Stomach smooth muscle (tissue), 2 donors: ENCODE results near the gene METTL6.
"Not testable (repeated sequence)": the region's sequence is repeated elsewhere in the genome, so short reads cannot be mapped to it uniquely, and the experiment has no call there.

Experiments used
- H3K27ac ChIP-seq: one replicate; pipeline ENCODE4 v1.7.0; 2013; ENCODE audit warnings: mild to moderate bottlenecking, low read length, inconsistent platforms
- H3K27me3 ChIP-seq, 2 donors: one replicate each; pipeline ENCODE4 v1.7.0; 2013; ENCODE audit warnings: low read length in 2 of 2; ENCODE audit not compliant: insufficient read depth in 2 of 2, control insufficient read depth in 1 of 2
- H3K36me3 ChIP-seq, 2 donors: one replicate each; pipeline ENCODE4 v1.7.0; 2013; ENCODE audit warnings: low read length in 2 of 2; ENCODE audit not compliant: control insufficient read depth in 2 of 2, insufficient read depth in 2 of 2
- H3K4me1 ChIP-seq: one replicate; pipeline ENCODE4 v1.7.0; 2013; ENCODE audit warnings: low read length; ENCODE audit not compliant: control insufficient read depth, insufficient read depth
- H3K4me3 ChIP-seq, 2 donors: one replicate each; pipeline ENCODE4 v1.7.0; 2013; ENCODE audit warnings: low read length in 2 of 2
- H3K9ac ChIP-seq, 2 donors: one replicate each; pipeline ENCODE4 v1.7.0; 2013; ENCODE audit warnings: low read length in 2 of 2, mild to moderate bottlenecking in 1 of 2
- H3K9me3 ChIP-seq, 2 donors: one replicate each; pipeline ENCODE4 v1.7.0; 2013; ENCODE audit warnings: low read length in 2 of 2; ENCODE audit not compliant: control insufficient read depth in 2 of 2
- donor health status: healthy.
- donor health status: Pancreatic carcinoma.

The METTL6 gene

DNA sequence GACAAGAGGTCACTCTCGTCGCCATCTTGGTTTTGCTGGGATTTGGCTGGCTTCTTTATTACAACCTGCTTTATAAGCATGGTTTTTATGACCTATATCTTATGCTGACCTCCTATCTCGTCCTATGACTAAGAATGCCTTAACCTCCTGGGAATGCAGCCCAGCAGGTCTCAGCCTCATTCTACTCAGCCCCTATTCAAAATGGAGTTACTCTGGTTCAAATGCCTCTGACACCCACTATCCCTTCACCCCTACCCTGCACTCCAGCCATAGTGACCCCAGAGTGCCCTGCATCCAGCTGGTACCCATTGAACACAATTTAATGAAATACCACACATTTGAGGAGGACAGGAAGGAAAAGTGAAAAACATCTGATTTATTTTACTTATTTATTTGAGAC, 23.4 kb downstream of the METTL6 start:
- Histone ChIP-seq H3K27ac (no peak overlapping the region), H3K9me3 (no peaks in the 10 kb centered on the region), H3K4me1 (no peaks in the 10 kb centered on the region), H3K4me3 (no peak overlapping the region), H3K9ac (no peak overlapping the region), H3K36me3 (no peaks in the 10 kb centered on the region), H3K27me3 (no peaks in the 10 kb centered on the region)

DNA sequence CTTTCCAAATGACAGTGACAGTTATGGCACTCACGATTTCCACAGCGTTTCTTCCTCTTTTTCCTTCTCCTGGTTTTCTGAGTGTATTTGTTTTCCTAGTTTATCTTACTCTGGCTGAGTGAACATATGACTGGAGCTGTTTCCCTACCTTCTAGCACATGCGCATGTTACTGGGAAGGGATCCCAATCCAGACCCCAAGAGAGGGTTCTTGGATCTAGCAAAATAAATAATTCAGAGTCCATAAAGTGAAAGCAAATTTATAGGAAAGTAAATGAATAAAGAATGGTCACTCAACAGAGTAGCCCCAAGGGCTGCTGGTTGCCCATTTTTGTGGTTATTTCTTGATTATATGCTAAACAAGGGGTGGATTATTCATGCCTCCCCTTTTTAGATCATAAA, 23.8 kb downstream of the METTL6 start:
- Histone ChIP-seq H3K27ac (no peak overlapping the region), H3K9ac (no peak overlapping the region), H3K27me3 (no peaks in the 10 kb centered on the region), H3K4me3 (no peak overlapping the region), H3K9me3 (no peaks in the 10 kb centered on the region), H3K4me1 (no peaks in the 10 kb centered on the region), H3K36me3 (no peaks in the 10 kb centered on the region)

DNA sequence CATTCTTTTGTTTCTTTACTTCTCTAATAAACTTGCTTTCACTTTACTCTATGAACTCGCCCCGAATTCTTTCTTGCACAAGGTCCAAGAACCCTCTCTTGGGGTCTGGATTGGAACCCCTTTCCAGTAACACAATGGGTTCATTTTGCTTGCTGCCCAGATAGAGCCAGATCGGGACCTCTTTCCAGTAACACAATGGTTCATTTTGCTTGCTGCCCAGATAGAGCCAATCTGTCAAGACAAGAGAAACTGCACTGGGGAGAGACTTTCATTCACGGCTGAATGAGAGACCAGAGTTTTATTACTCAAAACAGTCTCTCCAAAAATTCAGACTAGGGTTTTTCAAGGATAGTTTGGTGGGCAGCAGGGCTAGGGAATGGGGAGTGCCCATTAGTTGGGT, 25.4 kb downstream of the METTL6 start:
- Histone ChIP-seq H3K27ac (no peak overlapping the region), H3K36me3 (no peaks in the 10 kb centered on the region), H3K4me3 (no peak overlapping the region), H3K4me1 (no peaks in the 10 kb centered on the region), H3K9ac (no peak overlapping the region), H3K27me3 (no peaks in the 10 kb centered on the region), H3K9me3 (no peaks in the 10 kb centered on the region)

DNA sequence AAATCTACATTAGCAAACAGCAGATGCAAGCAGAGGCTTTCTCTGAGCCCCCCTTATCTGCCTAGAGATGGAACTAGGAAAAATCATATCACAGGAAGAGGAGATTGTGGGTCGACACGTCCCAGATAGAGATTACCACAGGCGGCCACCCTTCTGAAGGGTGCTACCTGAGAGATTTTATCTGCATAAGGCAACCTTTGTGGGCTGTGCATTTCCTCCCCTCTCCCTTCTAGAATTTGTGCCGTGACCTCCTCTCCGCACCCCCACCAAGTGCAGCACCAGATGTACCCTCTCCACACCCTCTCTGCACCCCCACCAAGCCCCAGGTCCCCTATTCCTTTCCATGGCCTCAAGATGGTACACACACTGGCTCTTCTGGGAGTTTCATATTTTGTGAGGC, 27.4 kb downstream of the METTL6 start:
- Histone ChIP-seq H3K27me3 (no peaks in the 10 kb centered on the region), H3K9me3 (no peaks in the 10 kb centered on the region), H3K9ac (no peak overlapping the region), H3K36me3 (no peaks in the 10 kb centered on the region), H3K27ac (no peak overlapping the region), H3K4me3 (no peak overlapping the region), H3K4me1 (no peaks in the 10 kb centered on the region)

DNA sequence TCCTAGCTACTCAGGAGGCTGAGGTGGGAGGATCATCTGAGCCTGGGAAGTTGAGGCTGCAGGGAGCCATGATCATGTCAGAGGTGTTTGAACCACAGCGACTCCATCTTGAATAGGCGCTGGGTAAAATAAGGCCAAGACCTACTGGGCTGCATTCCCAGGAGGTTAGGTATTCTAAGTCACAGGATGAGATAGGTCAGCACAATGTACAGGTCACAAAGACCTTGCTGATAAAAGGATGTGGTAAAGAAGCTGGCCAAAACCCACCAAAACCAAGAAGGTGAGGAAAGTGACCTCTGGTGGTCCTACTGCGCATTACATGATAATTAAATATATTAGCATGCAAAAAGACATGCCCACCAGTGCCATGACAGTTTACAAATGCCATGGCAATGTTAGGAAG, 28.6 kb downstream of the METTL6 start:
- H3K4me1 ChIP-seq, H3K9ac ChIP-seq, H3K36me3 ChIP-seq, H3K9me3 ChIP-seq, H3K27me3 ChIP-seq, H3K4me3 ChIP-seq, H3K27ac ChIP-seq: not testable (repeated sequence)

DNA sequence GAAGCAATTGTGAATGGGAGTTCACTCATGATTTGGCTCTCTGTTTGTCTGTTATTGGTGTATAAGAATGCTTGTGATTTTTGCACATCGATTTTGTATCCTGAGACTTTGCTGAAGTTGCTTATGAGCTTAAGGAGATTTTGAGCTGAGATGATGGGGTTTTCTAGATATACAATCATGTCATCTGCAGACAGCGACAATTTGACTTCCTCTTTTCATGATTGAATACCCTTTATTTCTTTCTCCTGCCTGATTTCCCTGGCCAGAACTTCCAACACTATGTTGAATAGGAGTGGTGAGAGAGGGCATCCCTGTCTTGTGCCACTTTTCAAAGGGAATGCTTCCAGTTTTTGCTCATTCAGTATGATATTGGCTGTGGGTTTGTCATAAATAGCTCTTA, 34.1 kb downstream of the METTL6 start:
- not testable (repeated sequence) for H3K27me3 ChIP-seq, H3K36me3 ChIP-seq, H3K4me3 ChIP-seq, H3K9ac ChIP-seq, H3K27ac ChIP-seq, H3K9me3 ChIP-seq, H3K4me1 ChIP-seq

DNA sequence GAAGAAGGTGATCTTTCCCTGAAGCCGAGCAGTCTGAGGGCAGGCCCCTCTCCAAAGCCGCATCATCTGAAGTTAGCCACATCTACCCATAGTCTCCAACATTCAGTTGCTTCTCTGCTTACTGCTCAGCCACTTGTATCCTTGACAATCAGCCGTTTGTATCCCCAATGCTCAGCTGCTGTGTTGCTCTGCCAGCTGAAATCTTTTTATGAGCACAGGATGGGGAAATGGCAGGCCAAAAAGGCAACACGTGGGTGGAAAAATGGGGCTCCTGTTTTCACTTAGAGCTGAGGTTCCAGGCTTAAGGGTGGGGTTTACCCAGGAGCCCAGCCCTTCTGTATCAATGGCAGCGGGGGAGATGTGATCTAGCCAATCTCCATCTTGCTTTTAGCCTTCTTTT, 36.3 kb downstream of the METTL6 start:
- Histone ChIP-seq H3K36me3 (no peaks in the 10 kb centered on the region), H3K4me1 (no peaks in the 10 kb centered on the region), H3K9ac (no peak overlapping the region)

DNA sequence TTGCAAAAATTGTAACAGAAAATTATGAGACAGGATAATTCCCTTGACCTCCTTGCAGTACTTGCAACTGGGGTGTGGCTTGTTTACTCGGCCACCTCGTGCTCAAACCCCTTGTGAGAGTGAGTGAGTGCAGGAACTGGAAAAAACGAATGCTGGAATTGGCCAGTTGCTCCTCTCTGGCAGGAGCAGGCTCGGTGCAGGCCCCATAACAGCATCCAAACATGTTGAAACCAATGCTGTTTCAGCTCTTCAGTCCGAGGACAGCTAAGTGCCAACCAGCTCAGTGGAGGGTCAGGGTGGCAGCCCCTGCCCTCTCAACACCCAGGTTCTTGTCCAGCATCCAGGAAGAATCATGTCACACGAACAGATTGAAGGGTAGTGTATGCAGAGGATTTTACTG, 36.9 kb downstream of the METTL6 start:
- Histone ChIP-seq H3K9ac (no peak overlapping the region), H3K4me3 (no peak overlapping the region), H3K9me3 (peaks cover 3 to 5% of the 10 kb centered on the region in 2 donors), H3K27ac (no peak overlapping the region), H3K27me3 (no peaks in the 10 kb centered on the region), H3K4me1 (no peaks in the 10 kb centered on the region), H3K36me3 (no peaks in the 10 kb centered on the region)

More for the DNA sequence above, 36.3 kb downstream of the METTL6 start:
- H3K4me3 ChIP-seq, result no peak overlapping the region
- no peak overlapping the region for H3K27ac ChIP-seq
- no peaks in the 10 kb centered on the region for H3K27me3 ChIP-seq
- H3K9me3 ChIP-seq, result peaks cover 3% of the 10 kb centered on the region in 2 donors

DNA sequence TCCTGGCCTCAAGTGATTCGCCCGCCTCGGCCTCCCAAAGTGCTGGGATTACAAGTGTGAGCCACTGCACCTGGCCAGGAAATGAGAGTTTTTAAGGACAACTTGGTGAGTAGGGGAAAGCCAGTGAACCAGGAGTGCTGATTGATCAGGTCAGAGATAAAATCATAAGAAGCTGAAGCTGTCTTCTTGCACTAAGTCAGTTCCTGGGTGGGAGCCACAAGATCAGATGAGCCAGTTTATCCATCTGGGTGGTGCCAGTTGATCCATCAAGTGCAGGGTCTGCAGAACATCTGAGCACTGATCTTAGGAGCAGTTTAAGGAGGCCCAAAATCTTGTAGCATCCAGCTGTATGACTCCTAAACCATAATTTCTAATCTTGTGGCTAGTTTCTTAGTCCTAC, 39.0 kb downstream of the METTL6 start:
- H3K9ac ChIP-seq, H3K27ac ChIP-seq, H3K9me3 ChIP-seq, H3K4me1 ChIP-seq, H3K36me3 ChIP-seq, H3K27me3 ChIP-seq, H3K4me3 ChIP-seq: not testable (repeated sequence)

DNA sequence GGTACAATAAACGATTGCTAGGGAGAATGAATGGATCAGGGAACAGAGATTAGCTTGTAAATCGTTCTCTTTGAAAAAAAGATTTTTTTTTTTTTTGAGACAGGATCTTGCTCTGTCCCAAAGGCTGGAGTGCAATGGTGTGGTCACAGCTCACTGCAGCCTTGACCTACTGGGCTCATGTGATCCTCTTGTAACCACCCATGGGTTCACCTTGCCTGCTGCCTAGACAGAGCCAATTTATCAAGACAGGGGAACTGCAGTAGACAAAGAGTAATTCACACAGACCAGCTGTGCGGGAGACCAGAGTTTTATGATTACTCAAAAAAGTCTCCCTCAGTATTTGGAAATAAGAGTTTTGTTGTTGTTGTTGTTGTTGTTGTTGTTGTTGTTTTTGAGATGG, 39.6 kb downstream of the METTL6 start:
- no peak overlapping the region for H3K4me3 ChIP-seq
- H3K27me3 ChIP-seq, result no peaks in the 10 kb centered on the region
- no peaks in the 10 kb centered on the region for H3K4me1 ChIP-seq
- no peak overlapping the region for H3K27ac ChIP-seq
- peaks cover 3 to 5% of the 10 kb centered on the region in 2 donors for H3K9me3 ChIP-seq
- no peak overlapping the region for H3K9ac ChIP-seq
- H3K36me3 ChIP-seq, result no peaks in the 10 kb centered on the region

DNA sequence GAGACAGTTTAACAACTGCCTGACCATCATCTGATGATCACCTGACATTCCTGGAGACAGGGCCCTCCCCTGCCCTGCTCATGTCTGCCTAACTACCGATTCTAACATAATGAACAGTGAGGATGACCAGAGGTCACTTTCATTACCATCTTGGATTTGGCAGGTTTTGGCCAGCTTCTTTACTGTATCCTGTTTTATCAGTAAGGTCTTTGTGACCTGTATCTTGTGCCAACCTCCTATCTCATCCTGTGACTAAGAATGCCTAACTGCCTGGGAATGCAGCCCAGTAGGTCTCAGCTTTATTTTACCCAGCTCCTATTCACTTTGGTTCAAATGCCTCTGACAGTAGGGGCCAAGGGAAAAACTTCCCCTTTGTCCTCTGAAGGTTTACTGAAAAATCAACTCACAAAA, 40.2 kb downstream of the METTL6 start:
- Histone ChIP-seq H3K9me3 (peaks cover 3 to 5% of the 10 kb centered on the region in 2 donors), H3K4me3 (no peak overlapping the region), H3K9ac (no peak overlapping the region), H3K27ac (no peak overlapping the region), H3K36me3 (no peaks in the 10 kb centered on the region), H3K27me3 (no peaks in the 10 kb centered on the region), H3K4me1 (no peaks in the 10 kb centered on the region)

DNA sequence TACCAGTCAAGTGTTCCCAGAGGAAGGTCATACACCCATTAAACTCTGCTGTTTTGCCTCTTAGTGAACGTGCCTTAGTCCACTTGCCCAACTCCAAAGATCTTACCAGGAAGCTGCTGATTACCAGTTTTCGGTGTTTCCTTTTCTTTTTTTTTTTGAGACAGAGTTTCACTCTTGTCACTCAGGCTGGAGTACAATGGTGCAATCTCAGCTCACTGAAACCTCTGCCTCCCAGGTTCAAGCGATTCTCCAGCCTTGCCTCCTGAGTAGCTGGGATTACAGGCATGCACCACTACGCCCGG, 40.7 kb downstream of the METTL6 start:
- not testable (repeated sequence) for H3K4me3 ChIP-seq, H3K9me3 ChIP-seq, H3K36me3 ChIP-seq, H3K27me3 ChIP-seq, H3K4me1 ChIP-seq, H3K9ac ChIP-seq, H3K27ac ChIP-seq
